Choroid plexus epithelial cell (primary cell): ENCODE results near the gene TRMT11.

Experiments used
- DNase-seq: peaks from one replicate; pipeline ENCODE4 v3.0.0-alpha.2; 2010; ENCODE audit warnings: low read depth
- H3K4me3 ChIP-seq: 2 replicates; pipeline ENCODE4 v1.5.1; 2011; ENCODE audit warnings: low read depth, mild to moderate bottlenecking, control low read depth, low read length, moderate library complexity
- CTCF ChIP-seq: conservative IDR thresholded peaks from 2 replicates; pipeline ENCODE4 v1.5.1; 2011; ENCODE audit warnings: low read depth, mild to moderate bottlenecking, control low read depth, inconsistent platforms, low read length, moderate library complexity

TRMT11 gene

GRCh38 chr6:126041516-126041915 lies 55.2 kb downstream of the TRMT11 start:
- no peak for TF ChIP-seq CTCF
- H3K4me3 ChIP-seq: no peak overlapping the region
- no peak for DNase-seq

GRCh38 chr6:126042001-126042419 lies 55.7 kb downstream of the TRMT11 start:
- H3K4me3 ChIP-seq: no peak overlapping the region
- TF ChIP-seq CTCF: no peak
- DNase-seq: no peak

GRCh38 chr6:126047648-126048047 lies 61.3 kb downstream of the TRMT11 start:
- H3K4me3 ChIP-seq: no peak overlapping the region
- no peak for TF ChIP-seq CTCF
- DNase-seq: no peak

GRCh38 chr6:126048635-126049034 lies 62.3 kb downstream of the TRMT11 start:
- no peak for TF ChIP-seq CTCF
- no peak for DNase-seq

GRCh38 chr6:126050795-126051194 lies 64.5 kb downstream of the TRMT11 start:
- H3K4me3 ChIP-seq: no peak overlapping the region
- no peak for DNase-seq
- TF ChIP-seq CTCF: no peak

More at GRCh38 chr6:126048635-126049034, 62.3 kb downstream of the TRMT11 start:
- no peak overlapping the region for H3K4me3 ChIP-seq

- TF ChIP-seq CTCF: no peak
- DNase-seq: no peak
- no peak overlapping the region for H3K4me3 ChIP-seq
Measured at GRCh38 chr6:126051791-126052190, 65.5 kb downstream of the TRMT11 start.

- no peak for TF ChIP-seq CTCF
- no peak overlapping the region for H3K4me3 ChIP-seq
- DNase-seq: peak; percentile 26
Measured at GRCh38 chr6:126052485-126052884, 66.1 kb downstream of the TRMT11 start.
